GM23338 (cell line): Measurements from ENCODE around the gene MIS12. TPM values are rescaled to one million over a fixed set of nuclear protein-coding genes. Genes with fewer than 3 reads are reported as not detected.

Experiments
- ATAC-seq: fragments of 200-7000 bp; cut with Tn5 transposase; 3 replicates; pipeline ENCODE4 v1.9.1; 2020
- DNase-seq: peaks from one replicate; pipeline ENCODE4 v3.0.0-alpha.2; 2015; ENCODE audit warnings: low spot score
- H2AFZ ChIP-seq: fragments of 200-600 bp; sonication (generic); 2 replicates; pipeline ENCODE4 v1.8.0; 2016; ENCODE audit warnings: antibody characterized with exemption, mild to moderate bottlenecking, moderate library complexity
- H3F3A ChIP-seq: fragments of 200-600 bp; sonication (generic); replicated peaks from 2 replicates; pipeline ENCODE4 v1.8.0; 2017; ENCODE audit warnings: antibody characterized with exemption, mixed run types, low read depth
- H3K27ac ChIP-seq: fragments of 200-600 bp; sonication (generic); 2 replicates; pipeline ENCODE4 v1.6.1; 2016; ENCODE audit warnings: low read depth
- H3K27me3 ChIP-seq: fragments of 200-600 bp; sonication (generic); 2 replicates; pipeline ENCODE4 v1.8.0; 2016; ENCODE audit warnings: mild to moderate bottlenecking, mixed run types, moderate library complexity; ENCODE audit not compliant: insufficient read depth
- H3K36me3 ChIP-seq: fragments of 200-600 bp; sonication (generic); 2 replicates; pipeline ENCODE4 v1.8.0; 2016; ENCODE audit warnings: mild to moderate bottlenecking; ENCODE audit not compliant: insufficient read depth
- H3K4me1 ChIP-seq: fragments of 200-600 bp; sonication (generic); 2 replicates; pipeline ENCODE4 v1.8.0; 2016; ENCODE audit warnings: mild to moderate bottlenecking, moderate library complexity; ENCODE audit not compliant: insufficient read depth
- H3K4me2 ChIP-seq: fragments of 200-600 bp; sonication (generic); 2 replicates; pipeline ENCODE4 v1.7.1; 2017; ENCODE audit warnings: mixed run types
- H3K4me3 ChIP-seq: fragments of 200-600 bp; sonication (generic); 2 replicates; pipeline ENCODE4 v1.6.1; 2016; ENCODE audit warnings: mixed run types
- H3K79me2 ChIP-seq: fragments of 200-600 bp; sonication (generic); replicated peaks from 2 replicates; pipeline ENCODE4 v1.8.0; 2017; ENCODE audit warnings: mild to moderate bottlenecking; ENCODE audit not compliant: insufficient read depth
- H3K9me2 ChIP-seq: fragments of 200-600 bp; sonication (generic); 2 replicates; pipeline ENCODE4 v1.8.0; 2017; ENCODE audit not compliant: insufficient read depth
- H4K20me1 ChIP-seq: fragments of 200-600 bp; sonication (generic); replicated peaks from 2 replicates; pipeline ENCODE4 v1.8.0; 2017; ENCODE audit warnings: mild to moderate bottlenecking; ENCODE audit not compliant: insufficient read depth
- H3K27ac Mint-ChIP-seq: 2 replicates; pipeline ENCODE4 v1.8.0; 2020; ENCODE audit warnings: inconsistent platforms, mild to moderate bottlenecking, moderate library complexity, mixed read lengths
- H3K27me3 Mint-ChIP-seq: 3 replicates; pipeline ENCODE4 v1.8.0; 2022; ENCODE audit warnings: low read depth, mild to moderate bottlenecking, moderate library complexity, mixed read lengths, inconsistent platforms; ENCODE audit not compliant: insufficient read depth, poor library complexity
- H3K36me3 Mint-ChIP-seq: 3 replicates; pipeline ENCODE4 v1.8.0; 2021; ENCODE audit warnings: low read depth, mild to moderate bottlenecking, inconsistent platforms, moderate library complexity, mixed read lengths
- H3K4me1 Mint-ChIP-seq: 3 replicates; pipeline ENCODE4 v1.8.0; 2020; ENCODE audit warnings: mild to moderate bottlenecking, inconsistent platforms, mixed read lengths
- H3K4me3 Mint-ChIP-seq: 3 replicates; pipeline ENCODE4 v1.8.0; 2021; ENCODE audit warnings: moderate library complexity, mild to moderate bottlenecking, inconsistent platforms, mixed read lengths
- H3K9me3 Mint-ChIP-seq: 3 replicates; pipeline ENCODE4 v1.8.0; 2020; ENCODE audit warnings: moderate library complexity, mild to moderate bottlenecking, inconsistent platforms, mixed read lengths
- CTCF ChIP-seq, 2 experiments: fragments of 200-600 bp in 1 of 2; sonication (generic) in 1 of 2; conservative IDR thresholded peaks; 2 replicates each; pipeline versions ENCODE4 v1.5.1 to v1.6.1; 2016 to 2017; ENCODE audit warnings: antibody characterized with exemption in 2 of 2, low read depth in 2 of 2, mild to moderate bottlenecking in 2 of 2, moderate library complexity in 1 of 2
- ZNF114 ChIP-seq: fragments of 250-450 bp; sonication (Bioruptor Pico); IDR thresholded peaks from 2 replicates; pipeline ENCODE4 v1.5.0; 2020; ENCODE audit warnings: mild to moderate bottlenecking, moderate library complexity
- ZNF331 ChIP-seq: fragments of 250-450 bp; sonication (Bioruptor Pico); IDR thresholded peaks from 2 replicates; pipeline ENCODE4 v1.5.0; 2020; ENCODE audit warnings: low read depth, mild to moderate bottlenecking, moderate library complexity
- ZNF462 ChIP-seq: fragments of 250-450 bp; sonication (Bioruptor Pico); IDR thresholded peaks from 2 replicates; pipeline ENCODE4 v1.5.0; 2020; ENCODE audit warnings: mild to moderate bottlenecking, moderate library complexity
- polyA plus RNA-seq: library from polyadenylated mRNA; unstranded; fragments of >200 nt; fragmentation: Nextera tagmentation; extraction: Ambion mirVana; gene quantifications from 2 replicates; pipeline ENCODE4 v1.2.1, GENCODE V29; 2016
- total RNA-seq: library from RNA; depleted of rRNA; stranded (reverse); fragments of >200 nt; shearing (Covaris generic); gene quantifications from 2 replicates; pipeline ENCODE4 v1.2.3, GENCODE V29; 2014

MIS12 gene
- total and polyA plus RNA-seq, 2 experiments from 2014 or later: 14.0 to 22.8 TPM

- TF ChIP-seq ZNF462 (CRISPR knock-in tag): no peak
- TF ChIP-seq ZNF331 (CRISPR knock-in tag): no peak
- TF ChIP-seq ZNF114 (CRISPR knock-in tag): no peak
Measured at GRCh38 chr17:5464717-5465507, 21.5 kb upstream of the MIS12 start (continued).

- Mint-ChIP-seq H3K36me3 (peaks cover 21% of the 10 kb centered on the region), H3K27me3 (peaks cover 2% of the 10 kb centered on the region), H3K9me3 (no peaks in the 10 kb centered on the region), H3K4me1 (peaks cover 23% of the 10 kb centered on the region), H3K27ac (no peak overlapping the region), H3K4me3 (peak overlapping the region; percentile 96)
- Histone ChIP-seq H3K27ac (no peak overlapping the region), H3K4me1 (peaks cover 10% of the 10 kb centered on the region), H2AFZ (no peak overlapping the region), H3K36me3 (peaks cover 5% of the 10 kb centered on the region), H3K27me3 (no peaks in the 10 kb centered on the region), H3K79me2 (peaks cover 70% of the 10 kb centered on the region), H4K20me1 (peaks cover 28% of the 10 kb centered on the region), H3K4me2 (peak overlapping the region; percentile 97), H3F3A (no peaks in the 10 kb centered on the region), H3K4me3 (peak overlapping the region; percentile 88), H3K9me2 (no peaks in the 10 kb centered on the region)
- no peak for TF ChIP-seq CTCF (conservative IDR thresholded peaks at IDR 0.05; ENCODE audit: low read depth in 2 of 2)
- no peak for ATAC-seq
- no peak for DNase-seq
Measured at GRCh38 chr17:5466295-5466694, 20.1 kb upstream of the MIS12 start.
